Left hindlimb (tissue), 1 donor: Measurements from ENCODE around the gene MTPN.
A peak's percentile ranks its signal among the peaks of the same experiment; 100 is the strongest.

Experiments
- DNase-seq: peaks from one replicate; pipeline ENCODE4 v3.0.0-alpha.2; 2018

MTPN gene, protein sequence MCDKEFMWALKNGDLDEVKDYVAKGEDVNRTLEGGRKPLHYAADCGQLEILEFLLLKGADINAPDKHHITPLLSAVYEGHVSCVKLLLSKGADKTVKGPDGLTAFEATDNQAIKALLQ

GRCh38 chr7:135977007-135977741 lies at the start of gene MTPN:
Gene MTPN, minus strand, starts transcription at chr7:135977359. Its CDS starts 259 bp downstream, at chr7:135977100.
- peak; percentile 98 for DNase-seq

DNA sequence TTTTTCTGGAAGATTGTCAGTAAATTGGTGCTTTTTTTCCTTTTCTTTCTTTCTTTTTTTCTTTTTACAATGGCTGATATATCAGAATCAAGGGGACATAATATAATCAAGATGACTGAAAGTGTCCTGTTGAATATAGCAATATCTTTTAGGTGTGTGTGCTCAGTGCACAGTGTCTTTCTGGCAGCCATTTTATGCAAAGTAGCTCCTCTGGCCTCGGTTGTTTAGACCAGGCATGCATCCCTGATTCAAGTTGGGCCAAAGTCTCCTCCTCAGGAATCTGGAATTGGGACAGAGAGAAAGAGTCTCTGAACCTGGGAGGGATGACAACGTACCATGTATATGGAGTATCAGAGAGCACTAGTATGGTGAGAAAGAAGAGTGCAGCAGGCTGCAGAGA lies 49.0 kb upstream of the MTPN start:
- no peak for DNase-seq

DNA sequence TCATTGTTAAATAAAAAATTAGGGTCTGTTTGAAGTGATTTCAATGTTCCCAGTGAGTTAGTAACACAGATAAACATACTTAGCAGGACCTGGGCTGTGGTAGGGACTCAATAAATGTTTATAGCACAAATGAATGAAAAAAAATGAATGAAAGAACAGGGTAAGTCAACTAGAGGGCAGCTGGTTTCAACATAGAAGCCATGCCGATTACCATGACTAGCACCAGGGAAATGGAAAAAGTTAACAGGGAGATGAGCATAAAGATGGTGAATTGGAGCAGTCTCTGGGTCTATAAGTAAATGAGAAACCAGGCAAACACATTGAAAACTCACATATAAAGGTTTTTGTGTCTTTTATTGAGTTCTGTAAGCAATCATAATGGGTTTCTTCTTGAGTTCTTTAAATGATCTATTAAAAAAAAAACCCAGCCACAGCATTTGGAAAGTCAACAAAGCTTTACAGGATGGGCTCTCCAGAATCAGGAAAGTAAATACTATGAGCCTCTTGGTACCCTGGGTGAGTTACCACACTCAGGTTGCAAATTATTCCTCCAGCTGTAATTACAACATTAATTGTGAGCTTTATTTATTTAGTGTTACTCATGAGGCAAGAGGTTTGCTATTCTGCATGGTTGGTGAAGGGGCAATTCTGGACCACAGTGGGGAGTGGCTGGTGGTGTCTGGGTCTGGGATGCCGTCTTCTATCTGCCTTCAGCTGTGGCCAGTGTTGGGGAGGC lies 46.1 kb upstream of the MTPN start:
- DNase-seq, result no peak

GRCh38 chr7:136020556-136020955 lies 43.4 kb upstream of the MTPN start:
- DNase-seq, result no peak

- no peak for DNase-seq
Observed at GRCh38 chr7:136018104-136018503, 40.9 kb upstream of the MTPN start.

- DNase-seq, result no peak
Observed at GRCh38 chr7:136016649-136017395, 39.7 kb upstream of the MTPN start.

DNA sequence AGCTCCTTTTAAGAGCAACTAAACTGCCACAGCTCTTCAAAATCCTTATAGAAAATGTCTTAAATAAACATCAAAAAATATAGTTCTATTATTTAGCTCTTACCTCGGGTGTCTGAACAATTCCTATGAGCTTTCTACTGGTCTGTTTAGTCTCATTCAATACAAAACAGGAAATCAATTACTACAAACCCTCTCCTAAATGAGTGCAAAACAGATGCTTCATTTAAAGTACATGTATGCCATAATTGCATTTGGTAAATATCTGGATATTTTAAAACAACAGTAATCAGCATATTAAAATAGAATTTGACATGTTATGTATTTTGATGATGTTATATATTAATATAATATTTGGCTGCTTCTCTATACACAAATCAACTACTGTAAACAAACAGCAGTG lies 38.5 kb upstream of the MTPN start:
- no peak for DNase-seq

DNA sequence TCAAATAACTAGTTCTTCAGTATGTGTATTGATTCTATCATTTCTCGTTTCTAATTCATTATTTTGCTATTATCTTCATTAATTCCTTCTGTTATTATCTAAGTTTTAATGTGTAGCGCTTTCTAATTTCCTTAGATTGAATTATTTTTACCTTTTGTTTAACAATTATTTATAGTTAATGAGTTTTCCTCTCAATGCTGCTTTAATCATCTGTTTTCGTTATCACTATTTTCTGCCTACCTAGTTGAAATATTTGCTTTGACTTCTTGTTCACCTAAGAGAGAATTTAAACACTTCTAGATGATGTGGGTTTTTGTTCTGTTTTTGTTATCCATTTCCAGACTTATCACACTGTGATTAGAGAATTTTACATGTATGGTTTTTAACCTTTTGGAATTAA lies 37.5 kb upstream of the MTPN start:
- no peak for DNase-seq

DNA sequence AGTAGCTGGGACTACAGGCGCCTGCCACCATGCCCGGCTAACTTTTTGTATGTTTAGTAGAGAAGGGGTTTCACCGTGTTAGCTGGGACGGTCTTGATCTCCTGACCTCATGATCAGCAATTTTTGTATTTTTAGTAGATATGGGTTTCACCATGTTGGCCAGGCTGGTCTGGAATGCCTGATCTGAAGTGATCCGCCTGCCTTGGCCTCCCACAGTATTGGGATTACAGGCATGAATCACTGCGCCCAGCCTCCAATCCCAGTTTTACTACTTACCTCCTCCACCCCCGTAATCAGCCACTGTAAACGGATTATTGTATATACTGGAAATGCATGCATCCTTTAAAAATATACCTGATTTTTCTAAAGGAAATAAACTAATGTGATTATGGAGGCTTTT lies 35.1 kb upstream of the MTPN start:
- no peak for DNase-seq

GRCh38 chr7:136009488-136010079 lies 32.4 kb upstream of the MTPN start:
- DNase-seq, result no peak

DNA sequence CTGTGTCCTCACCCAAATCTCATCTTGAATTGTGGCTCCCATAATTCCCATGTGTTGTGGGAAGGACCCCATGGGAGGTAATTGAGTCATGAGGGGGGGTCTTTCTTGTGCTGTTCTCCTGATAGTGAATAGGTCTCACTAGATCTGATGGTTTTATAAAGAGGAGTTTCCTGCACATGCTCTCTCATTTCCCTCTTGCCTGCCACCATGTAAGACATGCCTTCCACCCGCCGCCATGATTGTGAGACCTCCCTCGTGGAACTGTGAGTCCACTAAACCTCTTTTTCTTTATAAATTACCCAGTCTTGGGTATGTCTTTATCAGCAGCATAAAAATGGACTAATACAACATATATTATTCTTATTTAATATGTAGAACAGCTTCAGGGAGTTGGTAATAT lies 29.0 kb upstream of the MTPN start:
- no peak for DNase-seq

DNA sequence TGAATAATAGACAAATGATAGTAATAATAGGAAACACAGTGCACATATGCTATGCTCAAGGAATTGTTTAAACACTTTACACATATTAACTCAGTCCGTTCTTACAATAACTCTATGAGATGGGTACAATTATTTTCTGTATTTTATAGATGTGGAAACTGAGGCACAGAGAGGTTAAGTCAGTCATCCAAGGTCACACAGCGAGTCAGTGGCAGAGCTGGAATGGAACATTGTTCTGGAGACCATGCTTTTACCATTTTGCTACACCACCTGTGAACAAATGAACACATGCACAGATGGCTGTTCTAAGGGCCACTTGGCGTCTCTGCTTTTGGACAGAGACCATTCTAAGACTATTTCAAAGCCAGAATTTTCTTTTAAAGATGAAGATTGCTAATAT lies 26.9 kb upstream of the MTPN start:
- DNase-seq, result no peak

- DNase-seq, result no peak
Observed at GRCh38 chr7:136002802-136003201, 25.6 kb upstream of the MTPN start.

DNA sequence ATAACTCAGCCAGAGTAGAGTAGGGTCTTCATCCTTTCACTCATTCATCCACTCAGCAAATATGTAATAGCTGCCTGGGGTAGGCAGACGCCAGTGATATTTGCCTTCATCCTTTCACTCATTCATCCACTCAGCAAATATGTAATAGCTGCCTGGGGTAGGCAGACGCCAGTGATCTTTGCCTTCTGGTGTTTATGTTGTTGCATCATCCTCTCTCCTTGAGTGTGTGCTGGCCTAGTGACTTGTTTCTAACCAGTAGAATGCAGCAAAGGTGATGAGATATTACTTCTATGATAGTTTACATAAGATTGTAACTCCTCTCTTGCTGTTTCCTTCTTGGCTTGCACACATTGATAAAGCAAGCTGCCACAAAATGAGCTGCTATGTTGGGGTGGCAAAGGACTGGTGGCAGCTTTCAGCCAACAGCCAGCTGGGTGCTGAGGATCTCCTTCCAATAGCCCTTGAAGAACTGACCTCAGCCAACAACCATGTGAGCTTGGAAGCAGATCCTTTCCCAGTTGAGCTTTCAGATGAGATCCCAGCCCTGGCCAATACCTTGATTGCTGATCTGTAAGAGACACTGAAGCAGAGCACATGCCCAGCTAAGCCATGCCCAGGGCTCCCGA lies 23.2 kb upstream of the MTPN start:
- no peak for DNase-seq

DNA sequence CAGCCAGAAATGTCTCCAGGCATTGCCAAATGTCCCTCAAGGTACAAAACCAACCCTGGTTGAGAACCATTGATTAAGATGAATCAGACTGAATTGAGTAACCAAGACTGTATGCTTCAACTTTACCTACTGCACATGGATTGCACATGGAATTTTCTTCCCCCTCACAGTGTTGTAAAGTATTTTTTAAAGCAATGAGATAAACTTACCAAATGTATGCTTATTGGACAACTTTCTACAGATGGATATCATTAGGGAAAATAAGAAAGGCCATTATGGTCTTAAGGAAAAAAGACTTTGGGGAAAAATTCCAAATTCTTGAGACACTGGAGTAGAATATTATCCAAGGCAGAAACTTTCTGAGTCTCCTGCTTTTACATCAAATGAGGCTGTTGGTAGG lies 20.9 kb upstream of the MTPN start:
- no peak for DNase-seq

- DNase-seq, result no peak
Observed at GRCh38 chr7:135995748-135996147, 18.6 kb upstream of the MTPN start.

DNA sequence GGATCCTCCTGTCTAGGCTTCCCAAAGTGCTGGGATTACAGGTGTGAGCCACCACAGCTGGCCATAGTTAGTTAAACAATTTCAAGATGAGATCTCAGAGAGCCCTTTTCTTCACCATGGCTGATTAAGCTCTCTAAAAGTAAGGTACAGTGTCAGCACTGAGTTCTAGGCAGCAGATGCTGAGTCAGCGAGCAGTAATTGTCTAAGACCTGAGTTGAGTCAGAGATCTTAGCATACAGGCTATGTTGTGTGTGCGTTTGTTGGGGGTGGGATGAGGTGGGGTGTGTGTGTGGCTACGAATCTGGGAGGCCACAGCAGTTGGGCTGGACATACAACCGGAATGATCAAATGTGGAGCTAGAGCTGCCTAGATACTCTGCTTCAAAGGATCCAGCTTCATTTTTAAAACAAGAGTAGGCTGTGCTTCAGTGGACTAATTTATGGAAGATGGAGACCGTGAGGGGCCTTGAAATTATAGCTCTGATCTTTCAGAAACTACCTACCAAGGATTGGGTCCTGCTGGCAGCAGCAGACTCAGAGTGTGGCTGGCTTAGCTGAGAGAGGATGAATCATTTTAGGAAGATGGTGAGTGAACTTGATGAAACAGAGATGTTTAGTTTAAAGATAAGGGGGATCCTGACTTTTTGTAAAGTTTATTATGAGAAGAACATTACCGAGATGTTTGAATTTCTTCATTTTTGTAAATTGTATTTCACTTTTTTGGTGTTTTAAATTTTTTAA lies 17.5 kb upstream of the MTPN start:
- DNase-seq, result no peak

- no peak for DNase-seq
Observed at GRCh38 chr7:135993950-135994349, 16.8 kb upstream of the MTPN start.

GRCh38 chr7:135991906-135992305 lies 14.7 kb upstream of the MTPN start:
- no peak for DNase-seq

GRCh38 chr7:135991322-135991721 lies 14.2 kb upstream of the MTPN start:
- no peak for DNase-seq

DNA sequence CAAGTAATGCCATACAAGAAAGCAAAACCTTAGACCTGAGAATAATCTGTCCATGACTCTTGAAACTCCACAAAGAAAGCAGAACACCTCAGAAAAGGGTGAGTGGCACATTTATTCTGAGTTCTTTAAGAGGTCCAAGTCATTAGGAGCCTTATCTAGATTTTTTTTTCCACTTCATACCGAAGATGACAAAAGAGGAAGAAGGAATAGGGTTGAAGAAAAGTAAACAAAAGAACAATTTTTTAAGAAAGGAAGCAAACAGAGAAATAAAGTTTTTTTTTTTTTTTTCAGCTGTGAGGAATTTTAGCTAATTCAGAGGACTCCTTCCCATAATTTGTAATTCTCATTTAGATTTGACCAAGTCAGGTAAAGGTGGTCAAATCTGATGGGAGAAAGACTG lies 13.1 kb upstream of the MTPN start:
- DNase-seq, result no peak
